ENCODE results near the gene PYDC1.

Gene PYDC1

DNA sequence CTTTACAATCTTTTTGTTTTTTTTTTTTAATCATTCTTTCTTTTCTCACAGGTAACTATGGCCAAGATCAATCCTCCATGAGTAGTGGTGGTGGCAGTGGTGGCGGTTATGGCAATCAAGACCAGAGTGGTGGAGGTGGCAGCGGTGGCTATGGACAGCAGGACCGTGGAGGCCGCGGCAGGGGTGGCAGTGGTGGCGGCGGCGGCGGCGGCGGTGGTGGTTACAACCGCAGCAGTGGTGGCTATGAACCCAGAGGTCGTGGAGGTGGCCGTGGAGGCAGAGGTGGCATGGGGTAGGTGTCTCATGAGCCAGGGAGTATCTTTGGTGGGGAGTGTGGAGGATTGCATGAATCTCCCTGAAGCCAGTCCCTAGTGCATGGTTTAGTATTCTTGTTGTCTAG lies 32.0 kb downstream of the PYDC1 start:
- TF ChIP-seq, protein P1, sequence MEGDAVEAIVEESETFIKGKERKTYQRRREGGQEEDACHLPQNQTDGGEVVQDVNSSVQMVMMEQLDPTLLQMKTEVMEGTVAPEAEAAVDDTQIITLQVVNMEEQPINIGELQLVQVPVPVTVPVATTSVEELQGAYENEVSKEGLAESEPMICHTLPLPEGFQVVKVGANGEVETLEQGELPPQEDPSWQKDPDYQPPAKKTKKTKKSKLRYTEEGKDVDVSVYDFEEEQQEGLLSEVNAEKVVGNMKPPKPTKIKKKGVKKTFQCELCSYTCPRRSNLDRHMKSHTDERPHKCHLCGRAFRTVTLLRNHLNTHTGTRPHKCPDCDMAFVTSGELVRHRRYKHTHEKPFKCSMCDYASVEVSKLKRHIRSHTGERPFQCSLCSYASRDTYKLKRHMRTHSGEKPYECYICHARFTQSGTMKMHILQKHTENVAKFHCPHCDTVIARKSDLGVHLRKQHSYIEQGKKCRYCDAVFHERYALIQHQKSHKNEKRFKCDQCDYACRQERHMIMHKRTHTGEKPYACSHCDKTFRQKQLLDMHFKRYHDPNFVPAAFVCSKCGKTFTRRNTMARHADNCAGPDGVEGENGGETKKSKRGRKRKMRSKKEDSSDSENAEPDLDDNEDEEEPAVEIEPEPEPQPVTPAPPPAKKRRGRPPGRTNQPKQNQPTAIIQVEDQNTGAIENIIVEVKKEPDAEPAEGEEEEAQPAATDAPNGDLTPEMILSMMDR (IDR thresholded peaks at IDR 0.05; ENCODE audit: insufficient read depth, low read length, missing control alignments), result no peak
- ChIA-PET POLR2A (interaction anchor here (0.7 kb wide), 1 partner anchor 152 kb away, joined by 4 read pairs; the partner anchor contains the start of gene STX4), CTCF (no interaction called here)
- H3K4me3 ChIP-seq (ENCODE audit: low read depth, low read length), result no peak overlapping the region
- DNase-seq (ENCODE audit: low read depth, low spot score), result no peak

DNA sequence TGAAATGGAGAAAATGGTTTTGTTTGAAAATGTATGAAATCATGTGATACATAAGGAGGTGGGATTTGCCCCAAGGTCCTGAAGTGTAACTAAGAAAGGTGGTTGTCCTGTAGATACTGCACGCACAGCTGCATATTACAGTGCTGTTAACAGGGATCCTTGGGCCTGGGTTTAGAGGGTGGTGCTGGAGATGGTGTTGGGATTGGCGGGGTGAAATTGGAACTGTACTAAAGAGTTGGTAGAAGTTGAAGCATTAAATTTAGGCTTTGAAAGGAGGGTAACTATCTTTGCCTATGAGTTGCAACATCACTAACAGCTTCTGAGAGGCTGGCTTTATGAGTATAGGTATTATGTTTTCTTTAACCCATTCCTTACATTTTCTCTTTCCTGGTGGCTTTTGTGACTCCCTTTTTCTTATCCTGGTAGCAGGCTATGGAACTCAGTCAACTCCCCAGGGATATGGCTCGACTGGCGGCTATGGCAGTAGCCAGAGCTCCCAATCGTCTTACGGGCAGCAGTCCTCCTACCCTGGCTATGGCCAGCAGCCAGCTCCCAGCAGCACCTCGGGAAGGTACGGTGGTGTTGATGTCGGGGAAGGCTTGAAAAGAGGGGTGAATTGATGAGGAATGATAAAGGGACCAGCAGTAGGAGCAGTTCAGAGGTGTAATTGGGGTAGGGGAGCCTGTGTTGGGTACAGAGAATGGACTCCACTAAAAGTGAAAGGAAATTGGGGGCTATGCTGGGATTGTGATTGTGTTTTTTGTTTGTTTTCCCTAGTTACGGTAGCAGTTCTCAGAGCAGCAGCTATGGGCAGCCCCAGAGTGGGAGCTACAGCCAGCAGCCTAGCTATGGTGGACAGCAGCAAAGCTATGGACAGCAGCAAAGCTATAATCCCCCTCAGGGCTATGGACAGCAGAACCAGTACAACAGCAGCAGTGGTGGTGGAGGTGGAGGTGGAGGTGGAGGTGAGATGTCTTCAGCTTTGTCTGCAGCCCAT lies 33.2 kb downstream of the PYDC1 start:
- DNase-seq (ENCODE audit: low read depth, low spot score), result no peak
- TF ChIP-seq, protein P1 (IDR thresholded peaks at IDR 0.05; ENCODE audit: insufficient read depth, low read length, missing control alignments), result no peak
- POLR2A ChIA-PET, result interaction anchor here (0.6 to 2.3 kb wide), 4 partner anchors 9 to 270 kb away, joined by 3 to 7 read pairs (median 4); partner anchors contain the start of genes PYCARD and STX4
- H3K4me3 ChIP-seq (ENCODE audit: low read depth, low read length), result 0 out of 2 replicates have a peak overlapping the region, but pooled peaks have one; percentile 6
- CTCF ChIA-PET, result interaction anchor here (0.9 to 2.6 kb wide), 2 partner anchors 41 to 259 kb away, joined by 4 to 9 read pairs; partner anchors contain the start of gene ZNF843

DNA sequence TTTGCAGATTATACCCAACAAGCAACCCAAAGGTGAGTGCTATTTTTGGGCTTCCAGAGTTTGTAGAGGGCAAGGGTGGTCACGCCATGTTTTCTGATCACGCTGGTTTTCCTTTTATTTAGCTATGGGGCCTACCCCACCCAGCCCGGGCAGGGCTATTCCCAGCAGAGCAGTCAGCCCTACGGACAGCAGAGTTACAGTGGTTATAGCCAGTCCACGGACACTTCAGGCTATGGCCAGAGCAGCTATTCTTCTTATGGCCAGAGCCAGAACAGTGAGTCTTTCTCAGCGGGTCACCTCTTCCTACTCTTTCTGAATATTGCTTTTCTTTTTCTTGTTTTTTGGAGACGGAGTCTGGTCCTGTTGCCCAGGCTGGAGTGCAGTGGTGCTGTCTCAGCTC lies 34.5 kb downstream of the PYDC1 start:
- POLR2A ChIA-PET, result interaction anchor here (0.6 to 2.3 kb wide), 4 partner anchors 20 to 255 kb away, joined by 3 to 7 read pairs (median 3); partner anchors contain the start of gene PYCARD
- CTCF ChIA-PET, result interaction anchor here (0.9 to 2.6 kb wide), 3 partner anchors 40 to 261 kb away, joined by 4 to 9 read pairs (median 5); no protein-coding TSS in a partner anchor
- TF ChIP-seq, protein P1 (IDR thresholded peaks at IDR 0.05; ENCODE audit: insufficient read depth, low read length, missing control alignments), result no peak
- no peak for DNase-seq (ENCODE audit: low read depth, low spot score)
- peak overlapping the region; percentile 95 for H3K4me3 ChIP-seq (ENCODE audit: low read depth, low read length)

DNA sequence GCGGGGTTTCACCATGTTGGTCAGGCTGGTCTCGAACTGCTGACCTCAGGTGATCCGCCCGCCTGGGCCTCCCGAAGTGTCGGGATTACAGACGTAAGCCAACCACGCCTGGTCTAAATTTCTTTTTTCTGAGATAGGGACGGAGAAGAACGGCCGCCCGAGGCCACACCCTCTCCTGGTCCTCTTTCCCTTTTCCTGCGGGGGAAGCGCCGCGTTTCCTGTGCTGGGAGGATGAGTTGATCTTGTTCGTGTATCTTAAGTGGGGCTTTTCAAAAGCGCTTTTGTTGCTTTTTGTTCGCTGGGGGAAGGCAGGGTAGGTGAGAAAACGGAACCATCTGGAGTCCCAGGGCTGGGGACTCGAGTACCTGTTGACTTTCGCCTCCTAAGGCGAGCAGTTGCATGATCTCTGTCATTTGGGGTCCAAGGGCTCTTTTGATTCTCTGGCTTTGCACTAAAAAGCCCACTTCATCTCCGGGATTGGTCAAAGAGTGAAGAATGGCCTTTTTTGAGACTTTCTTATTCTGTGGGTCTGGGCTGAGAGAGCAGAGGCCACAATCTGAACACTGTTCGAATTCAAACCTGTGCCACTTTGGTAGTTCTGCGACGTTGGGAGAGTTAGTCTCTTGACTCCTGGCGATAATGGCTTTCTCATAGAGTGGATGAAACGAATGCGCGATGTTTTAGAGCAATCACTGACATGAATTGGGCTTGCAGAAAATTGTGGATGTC lies 35.7 kb downstream of the PYDC1 start:
- DNase-seq (ENCODE audit: low read depth, low spot score), result no peak
- H3K4me3 ChIP-seq (ENCODE audit: low read depth, low read length), result peak overlapping the region; percentile 95
- TF ChIP-seq, protein P1 (IDR thresholded peaks at IDR 0.05; ENCODE audit: insufficient read depth, low read length, missing control alignments), result no peak
- ChIA-PET POLR2A (interaction anchor here (0.5 to 2.6 kb wide), 25 partner anchors 8 to 532 kb away, joined by 3 to 31 read pairs (median 6); partner anchors contain the start of genes ARMC5, HSD3B7, KAT8 and PYCARD), CTCF (interaction anchor here (1.3 to 2.6 kb wide), 2 partner anchors 39 kb away, joined by 3 to 9 read pairs; no protein-coding TSS in a partner anchor)

DNA sequence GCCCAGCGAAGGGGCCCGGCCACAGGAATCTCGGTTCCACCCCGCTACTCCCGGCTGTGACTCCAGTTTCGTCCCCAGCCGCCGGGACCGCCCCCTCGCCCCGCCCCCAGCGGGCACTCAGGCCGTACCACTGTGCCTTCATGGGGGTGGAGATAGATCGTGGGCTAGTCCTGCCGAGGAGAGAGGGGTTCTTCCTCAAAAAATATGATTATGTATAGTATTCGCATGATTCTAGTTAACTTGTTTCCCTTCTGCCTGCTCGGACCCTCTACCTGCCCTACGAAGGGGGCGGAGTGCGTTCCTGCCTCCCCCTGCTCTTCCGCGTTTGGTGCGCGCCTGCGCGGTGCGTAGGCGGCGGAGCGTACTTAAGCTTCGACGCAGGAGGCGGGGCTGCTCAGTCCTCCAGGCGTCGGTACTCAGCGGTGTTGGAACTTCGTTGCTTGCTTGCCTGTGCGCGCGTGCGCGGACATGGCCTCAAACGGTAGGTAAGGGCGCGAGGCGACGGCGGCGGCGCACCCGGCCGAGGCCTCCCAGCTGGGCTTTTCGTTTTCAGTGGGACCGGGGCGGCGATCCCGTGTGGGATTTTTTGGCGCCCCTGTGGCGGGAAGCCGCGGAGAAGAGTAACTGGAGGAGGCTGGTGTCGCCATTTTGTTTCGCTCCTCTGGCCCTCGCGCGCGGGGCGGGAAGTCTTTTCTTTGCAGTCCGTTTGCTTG lies 37.0 kb downstream of the PYDC1 start, which contains the start of gene FUS:
FUS (plus strand) TSS at position 393 of the 713 bp plus-strand sequence; CDS start at position 469, 76 bp downstream.
- DNase-seq (ENCODE audit: low read depth, low spot score), result peak; percentile 47
- peak within 1 kb of the TSS; percentile 95 for H3K4me3 ChIP-seq (ENCODE audit: low read depth, low read length)
- TF ChIP-seq, protein P1 (IDR thresholded peaks at IDR 0.05; ENCODE audit: insufficient read depth, low read length, missing control alignments), result no peak
- ChIA-PET POLR2A (interaction anchor here (0.6 to 2.6 kb wide), 45 partner anchors 9 to 694 kb away, joined by 3 to 31 read pairs (median 5); partner anchors contain the start of genes ARMC5, BCL7C, HSD3B7 and KAT8), CTCF (interaction anchor here (0.8 to 8.9 kb wide), 4 partner anchors 21 to 226 kb away, joined by 3 to 35 read pairs (median 4); no protein-coding TSS in a partner anchor)
